Measurements from ENCODE around the gene THUMPD1. TPM values are rescaled to one million over a fixed set of nuclear protein-coding genes. Genes with fewer than 3 reads are reported as not detected.

Gene THUMPD1
- total and polyA plus RNA-seq, 2 of the 4 experiments (the other 2 are of a cell fraction) = 34.5 to 109 TPM

DNA sequence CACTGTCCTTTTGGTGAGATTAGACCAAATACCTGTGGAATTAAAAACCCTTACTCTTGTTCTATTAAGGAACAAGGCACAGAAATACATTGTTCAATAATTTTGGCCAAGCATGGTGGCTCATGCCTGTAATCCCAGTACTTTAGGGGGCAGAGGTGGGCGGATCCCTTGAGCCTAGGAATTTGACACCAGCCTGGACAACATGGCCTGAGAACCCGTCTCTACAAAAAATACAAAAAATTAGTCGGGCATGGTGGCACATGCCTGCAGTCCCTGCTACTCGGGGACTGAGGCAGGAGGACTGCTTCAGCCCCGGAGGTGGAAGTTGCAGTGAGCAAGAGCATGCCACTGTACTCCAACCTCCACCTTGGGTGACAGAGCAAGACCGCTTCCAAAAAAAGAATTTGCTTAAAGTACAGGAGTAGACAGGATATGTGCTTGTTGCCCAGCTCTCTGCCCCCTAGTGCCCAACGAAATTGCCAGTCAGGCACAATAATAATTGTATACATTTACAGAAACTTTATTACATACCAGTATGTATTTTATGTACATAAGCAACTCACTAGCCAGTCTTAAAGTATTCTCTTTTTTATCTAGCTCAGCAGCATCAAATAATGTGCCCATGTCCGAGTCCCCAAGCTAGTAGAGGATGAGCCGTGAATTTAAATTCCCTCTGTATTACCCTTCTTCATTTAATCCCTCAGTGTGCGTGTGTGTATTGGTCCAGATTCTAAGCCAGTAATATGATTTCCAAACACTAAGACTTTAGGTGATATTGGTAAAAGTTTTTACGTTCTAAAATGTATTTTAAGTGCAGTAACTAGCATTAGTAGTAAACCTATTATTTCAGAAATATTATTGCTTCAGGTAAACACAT lies 1.4 kb downstream of the THUMPD1 start:
- intact Hi-C loops (cut with micrococcal nuclease) = no loop called here
- no peak overlapping the region for H2AK5ac ChIP-seq (ENCODE audit: low read depth, low read length)
- DNase-seq = no peak
- no peak overlapping the region for H4K91ac ChIP-seq (ENCODE audit: insufficient read depth, low read depth, low read length)
- H2BK15ac ChIP-seq (ENCODE audit: low read depth, low read length) = no peak overlapping the region
- no peak overlapping the region for H3K14ac ChIP-seq (replicated peaks; ENCODE audit: low read depth, low read length)
- POLR2A ChIA-PET (ENCODE audit: unreplicated experiment) = interaction anchor here (0.6 kb wide), 1 partner anchor 47 kb away, joined by 3 read pairs; no protein-coding TSS in a partner anchor
- peaks cover 16% of the 10 kb centered on the region for H3K36me3 ChIP-seq (ENCODE audit: control insufficient read depth, insufficient read depth, low read length)
- H3K4ac ChIP-seq (ENCODE audit: low read depth, low read length) = no peak overlapping the region
- no peak overlapping the region for H4K8ac ChIP-seq (ENCODE audit: low read depth in 2 of 2, low read length in 2 of 2)
- H3K9me3 ChIP-seq (ENCODE audit: control insufficient read depth, insufficient read depth, low read length) = no peaks in the 10 kb centered on the region
- no peak overlapping the region for H3K23ac ChIP-seq (ENCODE audit: low read depth, low read length)
- no peaks in the 10 kb centered on the region for H3K27me3 ChIP-seq (ENCODE audit: control insufficient read depth, insufficient read depth, low read length)
- H3K27ac ChIP-seq (ENCODE audit: insufficient read depth, low read length) = no peak overlapping the region
- H3K4me1 ChIP-seq (ENCODE audit: control insufficient read depth, insufficient read depth, low read length) = peaks cover 2% of the 10 kb centered on the region
- no peak overlapping the region for H3K18ac ChIP-seq (ENCODE audit: low read depth, low read length)
- H2AK9ac ChIP-seq (replicated peaks; ENCODE audit: low read depth, low read length, poor library complexity) = no peak overlapping the region
- peaks cover 20 to 24% of the 10 kb centered on the region in 2 experiments for H3K79me1 ChIP-seq (ENCODE audit: low read depth in 1 of 2, low read length in 2 of 2)
- WGBS, 2 experiments (ENCODE audit: extremely low coverage in 2 of 2, insufficient read length in 1 of 2) = 100% methylated on average over 1 of the region's 11 CpGs; no CpG with 5 or more reads in 1 of the 2 experiments
- TF ChIP-seq POLR2A (IDR thresholded peaks at IDR 0.05; ENCODE audit: low read depth, low read length) (no peak), CEBPB (IDR thresholded peaks at IDR 0.05; ENCODE audit: low read depth, low read length) (no peak)
- TF ChIP-seq, protein P1, sequence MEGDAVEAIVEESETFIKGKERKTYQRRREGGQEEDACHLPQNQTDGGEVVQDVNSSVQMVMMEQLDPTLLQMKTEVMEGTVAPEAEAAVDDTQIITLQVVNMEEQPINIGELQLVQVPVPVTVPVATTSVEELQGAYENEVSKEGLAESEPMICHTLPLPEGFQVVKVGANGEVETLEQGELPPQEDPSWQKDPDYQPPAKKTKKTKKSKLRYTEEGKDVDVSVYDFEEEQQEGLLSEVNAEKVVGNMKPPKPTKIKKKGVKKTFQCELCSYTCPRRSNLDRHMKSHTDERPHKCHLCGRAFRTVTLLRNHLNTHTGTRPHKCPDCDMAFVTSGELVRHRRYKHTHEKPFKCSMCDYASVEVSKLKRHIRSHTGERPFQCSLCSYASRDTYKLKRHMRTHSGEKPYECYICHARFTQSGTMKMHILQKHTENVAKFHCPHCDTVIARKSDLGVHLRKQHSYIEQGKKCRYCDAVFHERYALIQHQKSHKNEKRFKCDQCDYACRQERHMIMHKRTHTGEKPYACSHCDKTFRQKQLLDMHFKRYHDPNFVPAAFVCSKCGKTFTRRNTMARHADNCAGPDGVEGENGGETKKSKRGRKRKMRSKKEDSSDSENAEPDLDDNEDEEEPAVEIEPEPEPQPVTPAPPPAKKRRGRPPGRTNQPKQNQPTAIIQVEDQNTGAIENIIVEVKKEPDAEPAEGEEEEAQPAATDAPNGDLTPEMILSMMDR (conservative IDR thresholded peaks at IDR 0.05; ENCODE audit: low read depth, low read length) = peak; percentile 32; the same call in 1 of the 2 replicates
- H2BK120ac ChIP-seq (ENCODE audit: low read depth, low read length) = no peak overlapping the region
- H4K5ac ChIP-seq (ENCODE audit: low read depth, low read length) = no peak overlapping the region
- dilution Hi-C loops (cut with HindIII; ENCODE audit: low sequenced_read_pairs, unreplicated experiment) = no loop called here
- peak overlapping the region; percentile 80 for H3K9ac ChIP-seq (ENCODE audit: low read depth, low read length)
- H3K4me2 ChIP-seq (ENCODE audit: low read depth, low read length) = peak overlapping the region; percentile 85
- peak overlapping the region; percentile 92 for H3K4me3 ChIP-seq (ENCODE audit: insufficient read depth, low read depth, low read length)
- no peak for ATAC-seq (ENCODE audit: low read depth)
- no peak overlapping the region for H2BK20ac ChIP-seq (ENCODE audit: low read depth, low read length)
- no TSS peak for BruUV-seq (replicated peaks)
- no peak overlapping the region for H2BK5ac ChIP-seq (ENCODE audit: low read depth, low read length, poor library complexity, severe bottlenecking)
- H3K56ac ChIP-seq (ENCODE audit: extremely low read depth, insufficient read depth, low read length) = no peak overlapping the region
- no peaks in the 10 kb centered on the region for H3K9me1 ChIP-seq (ENCODE audit: insufficient read depth, low read length)
- peaks cover 28% of the 10 kb centered on the region for H4K20me1 ChIP-seq (ENCODE audit: insufficient read depth, low read length)
- H2AFZ ChIP-seq (replicated peaks; ENCODE audit: low read length, poor library complexity) = no peak overlapping the region
- CTCF ChIA-PET = no interaction called here
- in situ Hi-C loops (cut with MboI; ENCODE audit: low sequenced_read_pairs) = no loop called here
